H9 (cell line): ENCODE results near the gene LPAR1. TPM values are rescaled to one million over a fixed set of nuclear protein-coding genes. Genes with fewer than 3 reads are reported as not detected.

ENCODE experiments used
- DNase-seq: peaks from one replicate; pipeline ENCODE4 v3.0.0-alpha.2; 2017
- H2AFZ ChIP-seq: one replicate; pipeline ENCODE4 v1.6.1; 2013; ENCODE audit warnings: mild to moderate bottlenecking, low read length, control low read depth, moderate library complexity
- H2AK5ac ChIP-seq: 2 replicates; pipeline ENCODE4 v1.6.1; 2013; ENCODE audit warnings: low read length, control low read depth, mixed read lengths; ENCODE audit not compliant: insufficient read length
- H2BK120ac ChIP-seq: one replicate; pipeline ENCODE4 v1.6.1; 2013; ENCODE audit warnings: low read depth, mild to moderate bottlenecking, low read length, control low read depth, inconsistent platforms; ENCODE audit not compliant: poor library complexity, severe bottlenecking
- H2BK12ac ChIP-seq: 2 replicates; pipeline ENCODE4 v1.6.1; 2013; ENCODE audit warnings: low read length, control low read depth, mixed read lengths, low read depth; ENCODE audit not compliant: insufficient read length
- H2BK15ac ChIP-seq: 2 replicates; pipeline ENCODE4 v1.6.1; 2013; ENCODE audit warnings: low read depth, low read length, control low read depth
- H2BK20ac ChIP-seq: one replicate; pipeline ENCODE4 v1.6.1; 2013; ENCODE audit warnings: low read depth, mild to moderate bottlenecking, low read length, control low read depth, inconsistent platforms; ENCODE audit not compliant: poor library complexity, severe bottlenecking
- H2BK5ac ChIP-seq: 2 replicates; pipeline ENCODE4 v1.6.1; 2013; ENCODE audit warnings: low read length, control low read depth, mixed read lengths; ENCODE audit not compliant: insufficient read length
- H3K14ac ChIP-seq: 2 replicates; pipeline ENCODE4 v1.6.1; 2013; ENCODE audit warnings: low read length, control low read depth; ENCODE audit not compliant: insufficient read depth
- H3K18ac ChIP-seq: 2 replicates; pipeline ENCODE4 v1.6.1; 2013; ENCODE audit warnings: low read depth, mild to moderate bottlenecking, mixed read lengths, low read length, control low read depth; ENCODE audit not compliant: insufficient read length
- H3K23ac ChIP-seq: 2 replicates; pipeline ENCODE4 v1.6.1; 2013; ENCODE audit warnings: low read length, control low read depth, mixed read lengths, low read depth; ENCODE audit not compliant: insufficient read length
- H3K23me2 ChIP-seq: 2 replicates; pipeline ENCODE4 v1.6.1; 2013; ENCODE audit warnings: low read depth, mild to moderate bottlenecking, mixed read lengths, low read length, control low read depth; ENCODE audit not compliant: insufficient read length, poor library complexity, severe bottlenecking
- H3K27ac ChIP-seq: 2 replicates; pipeline ENCODE4 v1.5.1; 2013; ENCODE audit warnings: low read length, control low read depth, mixed read lengths, low read depth; ENCODE audit not compliant: insufficient read length
- H3K27me3 ChIP-seq: 2 replicates; pipeline ENCODE4 v1.6.1; 2013; ENCODE audit warnings: low read length, control low read depth, inconsistent platforms; ENCODE audit not compliant: insufficient read depth
- H3K4ac ChIP-seq: 2 replicates; pipeline ENCODE4 v1.6.1; 2013; ENCODE audit warnings: low read depth, mild to moderate bottlenecking, control low read depth, inconsistent platforms, low read length, moderate library complexity
- H3K4me1 ChIP-seq: 2 replicates; pipeline ENCODE4 v1.6.1; 2013; ENCODE audit warnings: low read length, control low read depth, inconsistent platforms; ENCODE audit not compliant: insufficient read depth
- H3K4me2 ChIP-seq: 2 replicates; pipeline ENCODE4 v1.6.1; 2013; ENCODE audit warnings: low read length, control low read depth, mixed read lengths; ENCODE audit not compliant: insufficient read length, insufficient read depth
- H3K56ac ChIP-seq: 2 replicates; pipeline ENCODE4 v1.6.1; 2013; ENCODE audit warnings: low read depth, mild to moderate bottlenecking, mixed read lengths, low read length, control low read depth; ENCODE audit not compliant: insufficient read length
- H3K79me1 ChIP-seq: 2 replicates; pipeline ENCODE4 v1.6.1; 2013; ENCODE audit warnings: low read depth, mild to moderate bottlenecking, moderate library complexity, low read length, control low read depth, inconsistent platforms; ENCODE audit not compliant: insufficient read depth, poor library complexity, severe bottlenecking
- H3K79me2 ChIP-seq: 2 replicates; pipeline ENCODE4 v1.6.1; 2013; ENCODE audit warnings: low read length, control low read depth, inconsistent platforms; ENCODE audit not compliant: insufficient read depth
- H3K9ac ChIP-seq: 2 replicates; pipeline ENCODE4 v1.6.1; 2013; ENCODE audit warnings: low read length, control low read depth, mixed read lengths; ENCODE audit not compliant: insufficient read length; ENCODE audit errors: extremely low read depth
- H3K9me3 ChIP-seq: one replicate; pipeline ENCODE4 v1.6.1; 2013; ENCODE audit warnings: low read depth, low read length, inconsistent platforms; ENCODE audit not compliant: control insufficient read depth
- H3T11ph ChIP-seq: one replicate; pipeline ENCODE4 v1.6.1; 2013; ENCODE audit warnings: mild to moderate bottlenecking, low read length, control low read depth, inconsistent platforms
- H4K20me1 ChIP-seq: one replicate; pipeline ENCODE4 v1.6.1; 2013; ENCODE audit not compliant: control insufficient read depth, insufficient read length, insufficient read depth
- H4K5ac ChIP-seq: 2 replicates; pipeline ENCODE4 v1.6.1; 2013; ENCODE audit warnings: low read depth, mild to moderate bottlenecking, mixed read lengths, low read length, control low read depth; ENCODE audit not compliant: insufficient read length
- H4K8ac ChIP-seq: replicated peaks from 2 replicates; pipeline ENCODE4 v1.6.1; 2013; ENCODE audit warnings: low read length, control low read depth, mixed read lengths, low read depth; ENCODE audit not compliant: insufficient read length
- H4K91ac ChIP-seq: 2 replicates; pipeline ENCODE4 v1.6.1; 2013; ENCODE audit warnings: low read depth, mild to moderate bottlenecking, moderate library complexity, mixed read lengths, low read length, control low read depth; ENCODE audit not compliant: insufficient read length
- H3K27ac Mint-ChIP-seq, 3 experiments: 2 replicates in 2 of 3; 3 replicates in 1 of 3; pipeline ENCODE4 v1.8.0; 2020 to 2021; ENCODE audit warnings: mixed read lengths in 3 of 3, mild to moderate bottlenecking in 1 of 3, moderate library complexity in 1 of 3
- H3K27me3 Mint-ChIP-seq: 2 replicates; pipeline ENCODE4 v1.8.0; 2021; ENCODE audit warnings: low read depth, mild to moderate bottlenecking, moderate library complexity, mixed read lengths
- H3K36me3 Mint-ChIP-seq, 3 experiments: 2 replicates in 2 of 3; 3 replicates in 1 of 3; pipeline ENCODE4 v1.8.0; 2020 to 2021; ENCODE audit warnings: low read depth in 3 of 3, mixed read lengths in 3 of 3; ENCODE audit not compliant: insufficient read depth in 1 of 3
- H3K4me1 Mint-ChIP-seq, 2 experiments: 2 replicates each; pipeline ENCODE4 v1.8.0; 2020; ENCODE audit warnings: mixed read lengths in 2 of 2
- H3K4me3 Mint-ChIP-seq, 2 experiments: 2 replicates in 1 of 2; 3 replicates in 1 of 2; pipeline ENCODE4 v1.8.0; 2020 to 2021; ENCODE audit warnings: mild to moderate bottlenecking in 2 of 2, mixed read lengths in 2 of 2, moderate library complexity in 1 of 2
- H3K9me3 Mint-ChIP-seq, 2 experiments: 2 replicates in 1 of 2; 3 replicates in 1 of 2; pipeline ENCODE4 v1.8.0; 2020; ENCODE audit warnings: mild to moderate bottlenecking in 2 of 2, mixed read lengths in 2 of 2, moderate library complexity in 1 of 2
- WGBS: extraction: QIAGEN DNeasy Blood & Tissue Kit; methylation state at CpG from one replicate; pipeline ENCODE4 v1.1.7; 2013; ENCODE audit warnings: missing lambda C conversion rate, low lambda C conversion rate, mixed read lengths; ENCODE audit not compliant: insufficient read length; ENCODE audit errors: extremely low coverage; 5-methylcytosine and 5-hydroxymethylcytosine counted together
- total RNA-seq: library from RNA; stranded (reverse); gene quantifications from 2 replicates; pipeline ENCODE4 v1.2.1, GENCODE V29; 2021
- TF ChIP-seq, protein P1 (sequence below): fragments of 200-600 bp; sonication (generic); conservative IDR thresholded peaks from 3 replicates; pipeline ENCODE4 v1.8.0; 2021; ENCODE audit warnings: antibody characterized with exemption, mild to moderate bottlenecking

Gene LPAR1
- total RNA-seq, 1 experiment from 2014 or later = 1.3 TPM

DNA sequence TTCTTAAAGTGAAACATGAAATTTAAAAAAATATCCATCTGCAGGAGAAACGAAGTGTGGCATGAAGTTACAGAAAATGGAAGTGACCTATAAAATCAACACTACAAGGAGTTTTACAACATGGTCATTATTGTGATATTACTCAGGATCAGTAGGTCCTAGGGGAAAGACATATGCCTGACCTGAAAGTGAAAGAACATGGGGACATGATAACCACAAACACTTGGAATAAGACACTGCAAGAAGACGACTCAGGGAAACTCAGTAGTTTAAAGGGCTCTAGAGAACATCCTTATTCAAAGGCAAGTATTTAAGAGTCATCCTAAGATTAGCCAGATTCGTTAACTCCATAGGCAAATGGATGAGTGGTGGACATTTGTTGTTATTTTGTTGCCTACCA, 19.9 kb upstream of the LPAR1 start:
- Histone ChIP-seq H2AK5ac (no peak overlapping the region), H2AFZ (no peak overlapping the region), H3K79me2 (no peaks in the 10 kb centered on the region), H3K9ac (no peak overlapping the region), H3K4me1 (no peaks in the 10 kb centered on the region), H4K5ac (no peak overlapping the region), H3K14ac (no peak overlapping the region), H3K79me1 (no peaks in the 10 kb centered on the region), H4K20me1 (no peaks in the 10 kb centered on the region), H4K91ac (no peak overlapping the region), H3K23me2 (no peaks in the 10 kb centered on the region), H2BK120ac (no peak overlapping the region), H3T11ph (no peak overlapping the region), H3K4ac (no peak overlapping the region), H2BK15ac (no peak overlapping the region), H3K9me3 (no peaks in the 10 kb centered on the region), H2BK20ac (no peak overlapping the region), H3K27me3 (no peaks in the 10 kb centered on the region), H3K56ac (no peak overlapping the region), H3K4me2 (no peak overlapping the region), H2BK12ac (no peak overlapping the region), H3K27ac (no peak overlapping the region), H3K23ac (no peak overlapping the region), H3K18ac (no peak overlapping the region), H4K8ac (no peak overlapping the region), H2BK5ac (no peak overlapping the region)
- Mint-ChIP-seq H3K9me3 (peaks cover 0 to 2% of the 10 kb centered on the region in 2 experiments; a peak in 2 of 5 replicates), H3K36me3 (no peaks in the 10 kb centered on the region), H3K27me3 (no peaks in the 10 kb centered on the region; the same call in 1 of the 2 replicates), H3K4me1 (no peaks in the 10 kb centered on the region), H3K27ac (no peak overlapping the region), H3K4me3 (no peak overlapping the region)
- no peak for DNase-seq
- WGBS = no CpG with 5 or more reads among the region's 3 CpGs
- TF ChIP-seq, protein P1, sequence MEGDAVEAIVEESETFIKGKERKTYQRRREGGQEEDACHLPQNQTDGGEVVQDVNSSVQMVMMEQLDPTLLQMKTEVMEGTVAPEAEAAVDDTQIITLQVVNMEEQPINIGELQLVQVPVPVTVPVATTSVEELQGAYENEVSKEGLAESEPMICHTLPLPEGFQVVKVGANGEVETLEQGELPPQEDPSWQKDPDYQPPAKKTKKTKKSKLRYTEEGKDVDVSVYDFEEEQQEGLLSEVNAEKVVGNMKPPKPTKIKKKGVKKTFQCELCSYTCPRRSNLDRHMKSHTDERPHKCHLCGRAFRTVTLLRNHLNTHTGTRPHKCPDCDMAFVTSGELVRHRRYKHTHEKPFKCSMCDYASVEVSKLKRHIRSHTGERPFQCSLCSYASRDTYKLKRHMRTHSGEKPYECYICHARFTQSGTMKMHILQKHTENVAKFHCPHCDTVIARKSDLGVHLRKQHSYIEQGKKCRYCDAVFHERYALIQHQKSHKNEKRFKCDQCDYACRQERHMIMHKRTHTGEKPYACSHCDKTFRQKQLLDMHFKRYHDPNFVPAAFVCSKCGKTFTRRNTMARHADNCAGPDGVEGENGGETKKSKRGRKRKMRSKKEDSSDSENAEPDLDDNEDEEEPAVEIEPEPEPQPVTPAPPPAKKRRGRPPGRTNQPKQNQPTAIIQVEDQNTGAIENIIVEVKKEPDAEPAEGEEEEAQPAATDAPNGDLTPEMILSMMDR = no peak
